ENCODE data around the gene TPBG.
A peak's percentile ranks its signal among the peaks of the same experiment; 100 is the strongest.

The TPBG gene

GRCh38 chr6:82363428-82364086 is at the start of gene TPBG:
Gene TPBG (plus strand): TSS chr6:82363817. CDS start chr6:82364962, 1,145 bp downstream.
- Histone ChIP-seq H3K9ac (ENCODE audit: low read depth, low read length) (peak within 1 kb of the TSS; percentile 79), H3K27me3 (ENCODE audit: control insufficient read depth, insufficient read depth, low read length) (peaks cover 16% of the 10 kb centered on the region), H3K4me3 (ENCODE audit: low read depth, low read length) (peak within 1 kb of the TSS; percentile 97), H3K36me3 (ENCODE audit: control insufficient read depth, insufficient read depth, low read length) (no peaks in the 10 kb centered on the region), H3K9me3 (ENCODE audit: control insufficient read depth, insufficient read depth, low read length) (no peaks in the 10 kb centered on the region), H3K4me1 (ENCODE audit: control insufficient read depth, insufficient read depth, low read length) (peaks cover 11% of the 10 kb centered on the region)

- no peak overlapping the region for H3K9ac ChIP-seq (ENCODE audit: low read depth, low read length)
- no peaks in the 10 kb centered on the region for H3K27me3 ChIP-seq (ENCODE audit: control insufficient read depth, insufficient read depth, low read length)
- H3K9me3 ChIP-seq (ENCODE audit: control insufficient read depth, insufficient read depth, low read length): no peaks in the 10 kb centered on the region
- H3K4me3 ChIP-seq (ENCODE audit: low read depth, low read length): no peak overlapping the region
- no peaks in the 10 kb centered on the region for H3K36me3 ChIP-seq (ENCODE audit: control insufficient read depth, insufficient read depth, low read length)
- no peaks in the 10 kb centered on the region for H3K4me1 ChIP-seq (ENCODE audit: control insufficient read depth, insufficient read depth, low read length)
These were observed 41.2 kb upstream of the TPBG start for GRCh38 chr6:82322386-82322785.

GRCh38 chr6:82329766-82330165 is 33.9 kb upstream of the TPBG start:
- Histone ChIP-seq H3K27me3 (ENCODE audit: control insufficient read depth, insufficient read depth, low read length) (no peaks in the 10 kb centered on the region), H3K9me3 (ENCODE audit: control insufficient read depth, insufficient read depth, low read length) (no peaks in the 10 kb centered on the region), H3K9ac (ENCODE audit: low read depth, low read length) (no peak overlapping the region), H3K36me3 (ENCODE audit: control insufficient read depth, insufficient read depth, low read length) (no peaks in the 10 kb centered on the region), H3K4me3 (ENCODE audit: low read depth, low read length) (no peak overlapping the region), H3K4me1 (ENCODE audit: control insufficient read depth, insufficient read depth, low read length) (no peaks in the 10 kb centered on the region)

GRCh38 chr6:82330171-82330804 is 33.3 kb upstream of the TPBG start:
- Histone ChIP-seq H3K36me3 (ENCODE audit: control insufficient read depth, insufficient read depth, low read length) (no peaks in the 10 kb centered on the region), H3K4me1 (ENCODE audit: control insufficient read depth, insufficient read depth, low read length) (no peaks in the 10 kb centered on the region), H3K4me3 (ENCODE audit: low read depth, low read length) (no peak overlapping the region), H3K9me3 (ENCODE audit: control insufficient read depth, insufficient read depth, low read length) (no peaks in the 10 kb centered on the region), H3K27me3 (ENCODE audit: control insufficient read depth, insufficient read depth, low read length) (no peaks in the 10 kb centered on the region), H3K9ac (ENCODE audit: low read depth, low read length) (no peak overlapping the region)

DNA sequence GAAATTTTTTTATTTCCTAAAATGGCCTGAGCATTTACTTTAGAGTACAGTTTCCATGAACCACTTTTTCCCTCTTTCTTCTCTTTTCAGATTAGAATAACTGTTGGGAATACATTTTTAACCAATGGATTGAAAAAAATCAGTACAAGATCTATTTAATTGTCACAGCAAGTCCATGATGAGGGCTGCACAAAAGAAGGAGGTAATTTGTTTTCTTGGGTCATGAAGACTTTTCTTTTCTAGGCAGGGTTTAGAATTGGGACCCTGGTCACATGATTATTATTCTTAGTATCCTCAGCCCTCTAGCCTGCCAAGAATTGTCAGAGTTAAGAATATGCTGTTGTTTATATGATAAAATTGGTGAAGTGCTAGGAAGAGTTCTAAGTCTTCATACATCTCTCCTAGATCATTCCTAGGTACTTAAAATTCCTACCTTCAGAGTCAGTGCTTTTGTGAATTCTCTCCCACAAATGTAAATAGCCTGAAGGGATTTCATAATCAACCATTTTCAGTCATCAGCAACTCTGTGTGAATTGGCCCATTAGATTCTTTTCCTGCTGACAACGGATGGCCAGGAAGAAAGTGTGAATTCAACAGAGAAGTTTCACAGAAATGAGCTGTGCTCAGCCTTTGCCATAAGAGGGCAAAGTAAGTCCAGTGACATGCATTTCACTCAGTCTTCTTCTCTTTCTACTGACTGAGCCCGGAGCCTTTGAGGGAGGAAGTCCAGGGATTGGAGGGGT is 32.4 kb upstream of the TPBG start:
- no peaks in the 10 kb centered on the region for H3K4me1 ChIP-seq (ENCODE audit: control insufficient read depth, insufficient read depth, low read length)
- H3K4me3 ChIP-seq (ENCODE audit: low read depth, low read length): no peak overlapping the region
- H3K9ac ChIP-seq (ENCODE audit: low read depth, low read length): no peak overlapping the region
- H3K36me3 ChIP-seq (ENCODE audit: control insufficient read depth, insufficient read depth, low read length): no peaks in the 10 kb centered on the region
- no peaks in the 10 kb centered on the region for H3K9me3 ChIP-seq (ENCODE audit: control insufficient read depth, insufficient read depth, low read length)
- H3K27me3 ChIP-seq (ENCODE audit: control insufficient read depth, insufficient read depth, low read length): no peaks in the 10 kb centered on the region

DNA sequence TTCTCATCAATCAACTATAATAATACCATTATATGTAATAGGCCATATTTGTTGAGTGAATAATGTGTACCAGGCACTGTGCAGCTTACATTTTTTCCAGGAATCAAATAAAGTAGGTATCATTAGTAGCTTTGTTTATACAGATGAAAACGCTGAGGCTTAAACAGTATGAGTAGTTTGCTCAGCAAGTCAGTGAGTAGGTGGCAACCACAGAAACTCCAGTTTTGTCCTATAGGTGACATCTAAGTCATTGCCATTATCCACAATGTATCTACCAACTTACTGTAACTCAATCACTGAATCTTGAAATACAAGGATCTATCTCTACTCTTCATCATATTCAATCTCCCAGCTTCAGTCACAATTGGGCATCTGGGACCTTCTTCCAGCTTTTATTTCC is 29.8 kb upstream of the TPBG start:
- H3K27me3 ChIP-seq (ENCODE audit: control insufficient read depth, insufficient read depth, low read length): no peaks in the 10 kb centered on the region
- H3K9me3 ChIP-seq (ENCODE audit: control insufficient read depth, insufficient read depth, low read length): no peaks in the 10 kb centered on the region
- H3K36me3 ChIP-seq (ENCODE audit: control insufficient read depth, insufficient read depth, low read length): no peaks in the 10 kb centered on the region
- no peak overlapping the region for H3K4me3 ChIP-seq (ENCODE audit: low read depth, low read length)
- H3K9ac ChIP-seq (ENCODE audit: low read depth, low read length): no peak overlapping the region
- H3K4me1 ChIP-seq (ENCODE audit: control insufficient read depth, insufficient read depth, low read length): no peaks in the 10 kb centered on the region

- Histone ChIP-seq H3K4me3 (ENCODE audit: low read depth, low read length) (no peak overlapping the region), H3K4me1 (ENCODE audit: control insufficient read depth, insufficient read depth, low read length) (no peaks in the 10 kb centered on the region), H3K36me3 (ENCODE audit: control insufficient read depth, insufficient read depth, low read length) (no peaks in the 10 kb centered on the region), H3K9me3 (ENCODE audit: control insufficient read depth, insufficient read depth, low read length) (no peaks in the 10 kb centered on the region), H3K27me3 (ENCODE audit: control insufficient read depth, insufficient read depth, low read length) (no peaks in the 10 kb centered on the region), H3K9ac (ENCODE audit: low read depth, low read length) (no peak overlapping the region)
These were observed 25.8 kb upstream of the TPBG start for GRCh38 chr6:82337688-82338257.

DNA sequence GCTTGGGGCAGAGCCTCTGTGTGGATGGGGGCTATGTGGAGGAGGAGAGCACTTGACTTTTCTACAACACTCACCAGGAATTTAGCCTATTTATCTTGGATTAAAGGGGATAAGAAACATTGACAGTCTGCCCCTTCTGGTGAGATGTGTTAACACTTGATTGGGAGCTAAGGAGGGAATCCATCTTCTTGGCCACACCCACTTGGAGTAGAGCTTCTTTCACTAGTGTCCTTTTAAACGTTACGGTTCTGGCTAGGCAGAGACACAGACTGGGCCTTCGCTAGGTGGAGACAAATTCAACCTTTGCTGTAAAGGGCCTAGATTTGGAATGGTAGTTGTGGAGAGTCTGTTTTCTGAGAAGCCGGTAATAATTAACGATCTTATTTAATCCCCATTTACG is 15.5 kb upstream of the TPBG start:
- no peaks in the 10 kb centered on the region for H3K36me3 ChIP-seq (ENCODE audit: control insufficient read depth, insufficient read depth, low read length)
- H3K4me1 ChIP-seq (ENCODE audit: control insufficient read depth, insufficient read depth, low read length): no peaks in the 10 kb centered on the region
- no peaks in the 10 kb centered on the region for H3K9me3 ChIP-seq (ENCODE audit: control insufficient read depth, insufficient read depth, low read length)
- H3K9ac ChIP-seq (ENCODE audit: low read depth, low read length): no peak overlapping the region
- no peak overlapping the region for H3K4me3 ChIP-seq (ENCODE audit: low read depth, low read length)
- H3K27me3 ChIP-seq (ENCODE audit: control insufficient read depth, insufficient read depth, low read length): no peaks in the 10 kb centered on the region

DNA sequence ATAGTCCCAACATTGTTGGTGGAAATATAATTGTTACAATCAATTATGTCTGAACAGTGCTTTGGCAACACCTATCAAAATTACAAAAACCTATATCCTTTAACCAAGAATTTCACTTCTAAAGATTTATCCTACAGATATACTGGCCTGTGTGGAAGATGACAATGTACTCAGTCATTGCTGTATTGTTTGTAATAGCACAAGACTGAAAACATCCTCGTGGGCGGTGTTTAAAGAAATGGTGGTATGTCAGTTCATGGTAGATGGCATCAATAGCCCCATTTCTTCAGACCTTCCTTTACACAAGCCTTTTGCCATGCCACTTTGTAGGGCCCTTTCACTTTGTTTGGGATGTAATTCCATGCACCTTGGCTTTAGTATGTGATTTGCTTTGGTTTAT is 9.8 kb upstream of the TPBG start:
- Histone ChIP-seq H3K4me3 (ENCODE audit: low read depth, low read length) (no peak overlapping the region), H3K9ac (ENCODE audit: low read depth, low read length) (no peak overlapping the region), H3K27me3 (ENCODE audit: control insufficient read depth, insufficient read depth, low read length) (no peaks in the 10 kb centered on the region), H3K36me3 (ENCODE audit: control insufficient read depth, insufficient read depth, low read length) (no peaks in the 10 kb centered on the region), H3K4me1 (ENCODE audit: control insufficient read depth, insufficient read depth, low read length) (no peaks in the 10 kb centered on the region), H3K9me3 (ENCODE audit: control insufficient read depth, insufficient read depth, low read length) (no peaks in the 10 kb centered on the region)

GRCh38 chr6:82360552-82360951 is 3.1 kb upstream of the TPBG start:
- no peak overlapping the region for H3K4me3 ChIP-seq (ENCODE audit: low read depth, low read length)
- peaks cover 9% of the 10 kb centered on the region for H3K27me3 ChIP-seq (ENCODE audit: control insufficient read depth, insufficient read depth, low read length)
- H3K4me1 ChIP-seq (ENCODE audit: control insufficient read depth, insufficient read depth, low read length): peaks cover under 1% of the 10 kb centered on the region
- no peaks in the 10 kb centered on the region for H3K36me3 ChIP-seq (ENCODE audit: control insufficient read depth, insufficient read depth, low read length)
- no peaks in the 10 kb centered on the region for H3K9me3 ChIP-seq (ENCODE audit: control insufficient read depth, insufficient read depth, low read length)
- no peak overlapping the region for H3K9ac ChIP-seq (ENCODE audit: low read depth, low read length)

GRCh38 chr6:82361631-82362030 is 2.0 kb upstream of the TPBG start:
- H3K9me3 ChIP-seq (ENCODE audit: control insufficient read depth, insufficient read depth, low read length): no peaks in the 10 kb centered on the region

More at GRCh38 chr6:82361631-82362030, 2.0 kb upstream of the TPBG start:
- Histone ChIP-seq H3K4me1 (ENCODE audit: control insufficient read depth, insufficient read depth, low read length) (peaks cover 11% of the 10 kb centered on the region), H3K36me3 (ENCODE audit: control insufficient read depth, insufficient read depth, low read length) (no peaks in the 10 kb centered on the region), H3K9ac (ENCODE audit: low read depth, low read length) (no peak overlapping the region), H3K4me3 (ENCODE audit: low read depth, low read length) (no peak overlapping the region), H3K27me3 (ENCODE audit: control insufficient read depth, insufficient read depth, low read length) (peaks cover 16% of the 10 kb centered on the region)

All from iPS-15b (cell line).